Activated CD4-positive, alpha-beta T cell treated with anti-CD3 and anti-CD28 coated beads, Interleukin-2, Interleukin-6, amounts not matched to agents 100 ng/mL and 50 ng/mL, durations not matched to agents 16 hours and 8 hours (primary cell): Measurements from ENCODE around the gene IL4I1.
A peak's percentile ranks its signal among the peaks of the same experiment; 100 is the strongest.

Source experiments
- DNase-seq: peaks from one replicate; pipeline ENCODE4 v3.0.0-alpha.2; 2020

The IL4I1 gene

DNA sequence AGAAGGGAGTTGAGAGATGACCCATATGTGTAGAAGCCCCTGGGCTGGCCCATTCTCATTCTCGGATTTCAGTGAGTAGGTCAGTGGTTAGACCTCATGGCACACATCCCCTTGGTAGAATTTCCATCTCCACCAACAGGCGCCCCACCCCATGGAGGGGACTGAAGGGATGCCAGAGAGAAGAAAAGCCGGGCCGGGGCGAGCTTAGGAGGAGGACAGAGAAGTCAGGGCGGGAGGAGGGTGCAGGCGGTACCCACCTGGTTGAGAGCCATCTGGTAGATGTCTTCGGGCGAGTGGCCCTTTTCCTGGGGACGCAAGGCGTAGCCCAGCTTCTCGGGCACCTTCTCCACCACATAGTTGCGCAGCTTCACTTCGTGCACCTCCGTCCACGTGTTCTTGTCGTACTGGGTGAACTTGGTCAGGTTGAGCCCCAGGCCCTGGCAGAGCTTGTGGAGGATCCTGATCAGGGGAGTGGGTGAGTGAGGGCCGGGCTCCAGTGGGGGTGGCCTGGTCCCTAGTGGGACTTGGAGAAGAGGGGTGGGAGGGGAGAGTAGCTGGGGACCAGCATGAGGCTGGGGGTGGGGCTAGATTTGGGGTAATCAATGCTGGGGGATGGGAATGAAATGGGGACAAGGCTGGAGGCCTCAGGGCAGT, 2.5 kb downstream of the IL4I1 start:
- no peak for DNase-seq

DNA sequence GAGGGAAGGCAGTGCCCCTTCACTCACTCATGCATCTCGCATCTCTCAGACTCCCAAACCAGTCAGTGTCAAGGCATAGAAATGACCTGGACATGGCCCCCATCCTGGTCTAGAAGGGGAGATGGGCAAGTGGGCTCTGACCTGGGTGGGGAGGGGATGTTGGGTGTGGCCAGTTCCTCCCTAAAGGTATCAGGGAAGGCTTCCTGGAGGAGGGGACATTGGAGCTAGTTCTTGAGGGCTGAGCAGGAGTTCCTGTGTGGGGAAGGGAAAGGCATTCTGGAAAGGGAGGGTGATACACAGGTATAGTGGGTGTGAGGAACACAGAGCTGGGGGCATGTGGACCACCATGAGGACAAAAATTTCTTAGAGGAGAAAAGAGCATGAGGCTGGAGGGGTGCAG, 4.0 kb downstream of the IL4I1 start:
- DNase-seq = no peak

DNA sequence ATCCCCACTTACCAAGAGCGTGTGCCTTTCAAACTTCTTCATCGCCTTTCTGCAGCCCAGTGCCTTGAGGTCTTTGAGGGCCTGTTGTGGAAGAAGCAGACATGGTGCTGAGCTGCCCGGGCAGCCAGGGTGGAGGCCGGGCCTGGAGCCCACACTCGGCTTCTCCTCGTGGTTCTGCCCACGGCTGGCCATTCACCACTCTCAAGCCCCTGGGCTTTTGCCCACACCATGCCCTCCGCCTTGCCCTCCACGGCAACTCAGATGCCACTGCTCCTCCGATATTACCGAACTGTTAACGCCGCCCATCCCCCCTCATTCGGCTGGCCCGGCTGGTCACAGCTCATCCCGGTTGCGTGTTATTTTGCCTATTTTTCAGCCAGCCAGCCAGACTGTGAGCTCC, 5.3 kb downstream of the IL4I1 start:
- no peak for DNase-seq

DNA sequence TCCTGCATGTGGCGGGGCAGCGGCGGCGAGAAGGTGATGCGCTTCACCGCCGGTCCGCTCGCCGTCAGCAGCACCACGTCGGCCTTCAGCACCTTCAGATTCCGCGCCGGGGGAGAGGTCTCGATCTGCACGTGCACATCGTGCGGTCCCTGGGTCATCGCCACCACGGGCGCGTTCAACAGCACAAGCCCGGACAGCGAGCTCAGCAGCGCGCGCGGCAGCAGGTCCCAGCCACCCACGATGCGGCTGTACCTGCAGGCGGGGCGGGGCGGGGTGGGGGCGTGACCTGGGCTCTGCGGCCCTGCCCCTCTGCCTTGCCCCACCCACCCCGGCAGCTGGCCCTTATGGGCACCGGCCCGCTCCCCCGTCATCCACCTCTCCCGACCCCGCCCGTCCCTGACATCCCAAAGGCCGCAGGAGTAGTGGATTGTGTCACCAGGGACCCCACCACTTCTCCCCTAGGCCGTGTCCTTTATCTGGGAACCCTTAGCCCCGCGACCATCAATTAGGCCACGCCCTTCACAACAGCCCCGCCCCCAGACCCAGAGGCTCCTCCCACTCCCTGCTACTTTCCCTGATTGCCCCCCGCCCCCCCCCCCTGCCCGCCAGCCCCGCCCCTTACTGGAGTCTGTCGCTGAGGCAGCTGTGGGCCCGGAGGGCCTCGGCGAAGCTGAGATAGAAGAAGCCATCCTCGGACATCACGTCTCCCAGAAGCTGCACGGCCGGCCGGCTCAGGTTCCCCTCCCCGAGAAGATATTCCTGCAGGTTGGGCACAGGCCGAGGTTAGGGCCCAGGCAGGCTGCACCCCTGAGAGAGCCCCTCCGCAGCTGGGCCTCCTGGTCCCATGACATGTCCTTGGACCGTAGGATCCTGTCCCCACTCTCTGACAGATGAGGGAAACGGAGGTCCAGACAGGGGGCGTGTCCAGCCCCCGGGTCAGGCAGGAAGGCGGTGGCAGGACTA, 6.1 kb downstream of the IL4I1 start:
- peak; percentile 59 for DNase-seq

DNA sequence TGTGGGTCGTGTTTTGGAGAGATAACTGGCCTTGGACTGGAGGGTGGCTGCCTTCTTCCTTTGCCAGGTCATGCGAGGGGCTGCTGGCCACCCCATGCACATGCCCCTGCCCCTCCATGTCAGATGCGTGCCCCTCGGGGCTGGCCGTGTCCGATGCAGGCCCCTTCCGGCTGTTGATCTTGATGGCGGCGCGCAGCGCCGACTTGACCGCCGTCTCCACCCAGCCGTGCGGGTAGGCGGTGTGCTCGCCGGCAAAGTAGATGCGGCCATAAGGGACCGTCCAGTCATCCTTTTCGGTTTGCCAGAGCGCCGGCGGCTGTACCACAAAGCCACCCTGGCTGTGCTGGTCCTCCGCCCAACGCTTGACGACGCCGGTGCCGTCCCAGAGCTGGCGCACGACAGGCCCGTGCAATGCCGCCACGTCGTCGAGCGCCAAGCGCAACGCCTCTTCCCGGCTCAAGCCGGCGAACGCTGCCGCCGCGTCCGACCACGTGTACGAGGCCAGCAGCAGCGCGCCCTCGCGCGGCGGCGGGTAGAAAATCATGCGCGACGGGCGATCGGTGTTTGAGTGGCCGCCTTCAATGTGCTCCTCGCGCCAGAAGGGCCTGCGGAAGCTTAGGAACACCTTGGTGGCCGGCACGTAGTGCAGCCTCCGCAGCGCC, 6.9 kb downstream of the IL4I1 start:
- DNase-seq = peak; percentile 88

DNA sequence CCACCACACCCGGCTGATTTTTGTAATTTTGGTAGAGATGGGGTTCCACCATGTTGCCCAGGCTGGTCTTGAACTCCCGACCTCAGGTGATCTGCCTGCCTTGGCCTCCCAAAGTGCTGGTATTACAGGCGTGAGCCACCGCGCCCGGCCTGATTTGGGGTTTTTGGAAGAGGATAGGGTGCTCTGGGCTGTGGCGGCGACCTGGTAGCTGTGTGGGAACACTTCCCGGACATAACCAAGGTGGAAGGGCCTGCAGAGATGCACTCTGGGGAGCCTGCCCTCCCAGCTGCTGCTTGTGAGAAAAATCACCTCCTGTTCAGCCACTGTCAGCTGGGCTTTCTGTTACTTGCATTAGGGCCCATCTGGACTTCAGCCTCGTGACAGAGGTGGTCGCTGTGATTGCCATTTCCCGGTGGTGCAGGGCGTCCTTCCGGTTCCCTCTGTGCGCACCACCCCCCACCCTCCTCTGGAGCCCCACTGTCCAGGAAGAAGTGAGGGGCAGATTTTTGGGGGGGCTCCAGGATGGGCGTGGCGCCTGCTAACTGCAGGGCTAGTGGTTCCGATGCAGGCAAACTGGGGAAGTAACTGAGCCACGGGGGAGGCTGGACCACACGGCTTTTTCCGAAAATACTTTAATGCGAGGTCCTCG, 7.5 kb downstream of the IL4I1 start:
- no peak for DNase-seq

DNA sequence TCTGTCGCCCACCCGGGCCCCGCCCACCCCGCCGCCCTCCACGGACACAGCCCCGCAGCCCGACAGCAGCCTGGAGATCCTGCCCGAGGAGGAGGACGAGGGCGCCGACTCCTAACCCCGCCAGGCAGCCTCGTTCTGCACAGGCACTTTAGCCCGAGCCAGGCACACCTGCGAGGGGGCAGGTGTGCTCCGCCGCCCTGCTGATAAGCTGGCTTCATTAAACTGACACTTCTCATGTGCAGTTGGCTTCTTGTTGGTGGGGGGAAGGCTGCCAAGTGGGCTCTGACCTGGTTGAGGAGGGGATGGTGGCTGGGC, 8.2 kb downstream of the IL4I1 start:
- DNase-seq = no peak

DNA sequence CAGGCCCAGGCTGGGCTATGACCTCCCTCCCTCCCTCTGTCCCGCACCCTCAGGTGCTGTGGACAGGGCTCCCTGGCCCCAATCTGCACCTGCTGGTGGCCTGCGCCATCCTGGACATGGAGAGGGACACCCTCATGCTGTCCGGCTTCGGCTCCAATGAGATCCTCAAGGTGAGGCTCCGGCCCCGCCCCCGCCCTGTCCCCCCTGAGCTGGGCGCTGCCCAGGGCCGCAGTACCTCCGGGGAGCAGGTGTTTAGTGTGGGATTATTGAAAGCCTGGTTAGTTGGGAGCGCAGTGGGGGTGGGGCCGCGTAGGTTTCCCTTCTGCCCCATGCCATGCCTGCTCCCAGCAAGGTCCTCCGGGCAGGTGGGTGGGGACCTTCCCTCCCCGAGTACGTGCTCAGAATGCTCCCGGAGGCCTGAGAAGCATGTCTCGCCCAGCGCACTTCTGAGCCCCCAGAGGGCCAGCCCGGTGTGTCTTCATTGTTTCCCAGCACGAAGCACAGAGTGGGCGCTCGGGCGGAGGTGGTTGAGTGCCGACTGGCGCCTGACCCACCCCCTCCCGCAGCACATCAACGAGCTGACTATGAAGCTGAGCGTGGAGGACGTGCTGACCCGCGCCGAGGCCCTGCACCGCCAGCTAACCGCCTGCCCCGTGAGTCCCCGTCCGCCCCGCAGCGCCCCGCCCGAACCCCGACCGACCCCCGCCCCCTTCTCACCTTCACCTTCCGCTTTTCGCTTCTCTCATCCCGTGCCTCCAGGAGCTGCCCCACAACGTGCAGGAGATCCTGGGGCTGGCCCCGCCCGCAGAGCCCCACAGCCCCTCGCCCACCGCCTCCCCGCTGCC, 8.8 kb downstream of the IL4I1 start:
- DNase-seq = no peak

DNA sequence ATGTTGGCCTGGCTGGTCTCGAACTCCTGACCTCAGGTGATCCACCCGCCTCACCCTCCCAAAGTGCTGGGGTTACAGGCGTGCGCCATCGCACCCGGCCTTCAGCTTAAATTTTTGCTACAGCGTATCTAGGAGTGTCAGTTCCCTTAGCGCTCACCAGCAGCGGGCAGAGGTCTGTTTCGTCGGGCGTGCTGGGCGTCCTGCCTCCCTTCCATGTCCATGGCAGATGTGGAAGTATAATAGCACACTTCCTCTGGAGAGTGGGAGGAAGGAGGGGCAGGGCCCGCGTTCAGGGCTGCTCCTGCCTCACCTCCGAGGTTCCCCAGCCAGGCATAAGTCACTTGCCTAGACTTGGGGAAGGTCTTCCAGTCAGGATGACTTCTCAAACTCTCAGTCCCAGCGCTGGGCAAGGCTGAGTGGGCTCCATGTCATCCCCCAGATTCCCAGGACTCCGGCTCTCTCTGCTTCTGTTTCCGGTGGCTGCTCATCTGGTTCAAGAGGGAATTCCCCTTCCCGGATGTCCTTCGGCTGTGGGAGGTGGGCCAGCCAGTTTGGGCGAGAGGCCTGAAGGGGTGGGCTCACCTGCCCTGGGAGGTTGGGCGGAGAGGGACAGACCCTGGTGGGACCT, 9.5 kb downstream of the IL4I1 start:
- DNase-seq = no peak

DNA sequence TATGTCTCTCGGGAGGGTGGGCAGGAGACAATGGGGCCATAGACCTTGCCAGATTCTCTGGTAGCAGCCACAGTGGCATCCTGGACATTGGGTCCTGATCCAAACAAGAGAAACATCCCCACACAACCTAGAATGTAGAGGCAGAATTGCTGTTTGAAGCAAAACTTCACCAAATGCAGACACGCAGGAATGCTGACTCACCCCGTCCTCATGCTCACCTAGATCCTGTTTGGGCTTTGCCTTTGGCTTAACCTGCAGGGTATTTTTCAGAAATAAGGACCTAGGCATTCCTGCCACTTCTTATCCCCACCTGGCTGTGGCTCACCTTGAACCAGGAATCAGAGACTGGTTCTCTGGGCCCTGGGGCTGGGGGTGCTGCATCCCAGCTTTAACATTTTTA, 11.9 kb downstream of the IL4I1 start:
- no peak for DNase-seq

DNA sequence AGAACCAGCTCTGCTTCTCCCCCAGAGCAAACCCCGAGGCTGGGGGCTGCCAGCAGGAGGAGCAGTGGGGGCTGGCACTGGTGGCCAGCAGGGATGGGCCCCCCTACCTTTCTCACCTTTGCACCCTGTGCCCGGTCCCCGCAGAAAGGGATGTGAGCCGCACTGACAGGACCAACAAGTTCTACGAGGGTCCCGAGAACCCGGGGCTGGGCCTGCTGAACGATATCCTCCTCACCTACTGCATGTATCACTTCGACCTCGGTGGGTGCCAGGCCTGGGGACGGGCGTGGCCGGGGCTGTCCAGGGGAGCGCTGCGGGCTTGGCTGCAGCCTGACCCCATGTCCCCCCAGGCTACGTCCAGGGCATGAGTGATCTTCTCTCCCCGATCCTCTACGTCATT, 12.6 kb downstream of the IL4I1 start:
- DNase-seq = no peak

DNA sequence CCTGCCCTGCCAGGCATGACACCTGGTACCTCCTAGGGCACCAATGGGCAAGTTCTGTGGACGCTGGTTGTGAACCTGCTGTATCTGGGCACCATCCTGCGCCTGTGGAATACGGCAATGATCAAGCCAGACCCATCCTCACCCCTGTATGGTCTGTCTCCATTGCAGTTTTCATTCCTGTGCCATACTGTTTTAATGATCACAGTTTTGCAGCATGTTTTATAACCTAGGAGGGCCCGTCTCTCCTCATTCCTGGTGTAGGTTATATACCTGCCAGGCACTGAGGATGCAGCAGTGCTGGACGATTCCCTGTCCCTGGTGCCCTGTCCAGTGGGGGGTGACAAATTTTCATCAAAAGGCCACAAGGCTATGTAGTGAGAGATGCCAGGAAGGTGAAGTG, 13.6 kb downstream of the IL4I1 start:
- no peak for DNase-seq

DNA sequence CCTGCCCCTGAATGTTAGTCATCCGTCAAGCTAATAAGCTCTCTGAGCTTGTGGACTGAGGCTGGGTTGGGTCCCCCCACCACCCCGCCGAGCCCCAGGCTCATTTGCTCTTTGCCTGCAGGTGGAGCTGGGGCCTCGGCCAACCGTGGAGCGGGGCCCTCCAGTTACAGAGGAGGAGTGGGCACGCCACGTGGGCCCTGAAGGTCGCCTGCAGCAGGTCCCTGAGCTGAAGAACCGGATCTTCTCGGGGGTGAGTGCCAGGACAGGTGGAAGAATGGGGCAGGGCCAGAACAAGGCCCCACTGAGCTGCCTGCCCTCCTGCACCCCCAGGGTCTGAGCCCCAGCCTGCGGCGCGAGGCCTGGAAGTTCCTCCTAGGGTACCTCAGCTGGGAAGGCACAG, 14.0 kb downstream of the IL4I1 start:
- DNase-seq = no peak

DNA sequence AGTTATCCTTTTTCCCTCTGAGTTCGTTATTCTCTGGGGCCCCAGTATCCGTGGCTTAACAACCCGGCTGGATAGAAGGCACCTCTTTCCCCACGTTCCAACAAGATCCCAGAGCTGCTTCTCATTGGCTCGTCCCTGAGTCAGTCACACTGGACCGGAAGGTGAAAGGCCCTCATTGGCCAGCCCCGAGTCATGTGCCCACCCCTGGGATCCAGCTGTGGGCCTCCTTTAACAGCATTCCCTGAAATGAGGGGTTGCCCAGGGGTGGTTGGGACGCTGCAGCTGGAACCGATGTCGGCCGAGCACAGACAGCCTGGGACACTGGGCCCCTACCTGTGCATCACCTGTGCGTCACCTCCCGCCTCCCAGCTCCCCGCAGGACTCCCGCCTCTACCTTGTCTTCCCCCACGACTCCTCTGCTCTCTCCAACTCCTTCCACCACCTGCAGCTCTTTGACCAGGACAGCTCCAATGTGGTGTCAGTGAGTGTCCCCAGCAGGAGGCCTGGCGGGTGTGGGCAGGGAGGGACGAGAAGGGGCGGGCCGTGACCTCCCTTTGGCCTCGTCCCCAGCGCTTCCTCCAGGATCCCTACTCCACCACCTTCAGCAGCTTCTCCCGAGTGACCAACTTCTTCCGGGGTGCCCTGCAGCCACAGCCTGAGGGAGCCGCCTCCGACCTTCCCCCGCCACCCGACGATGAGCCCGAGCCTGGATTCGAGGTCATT, 14.9 kb downstream of the IL4I1 start:
- no peak for DNase-seq

DNA sequence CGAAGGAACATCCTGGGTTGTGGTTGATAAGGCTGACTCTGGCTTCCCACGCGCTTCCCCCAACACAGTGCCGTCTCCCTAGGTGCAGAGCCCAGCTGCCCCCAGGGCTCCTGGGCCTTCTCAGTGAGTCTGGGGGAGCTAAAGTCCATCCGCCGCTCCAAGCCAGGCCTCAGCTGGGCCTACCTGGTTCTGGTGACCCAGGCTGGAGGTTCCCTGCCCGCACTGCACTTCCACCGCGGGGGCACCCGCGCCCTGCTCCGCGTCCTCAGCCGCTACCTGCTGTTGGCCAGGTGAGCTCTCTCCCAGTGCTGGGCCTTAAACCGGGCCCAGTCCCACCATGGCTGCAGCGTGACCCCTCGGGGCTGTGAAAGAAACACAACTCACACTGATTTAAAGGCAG, 15.5 kb downstream of the IL4I1 start:
- DNase-seq = no peak

DNA sequence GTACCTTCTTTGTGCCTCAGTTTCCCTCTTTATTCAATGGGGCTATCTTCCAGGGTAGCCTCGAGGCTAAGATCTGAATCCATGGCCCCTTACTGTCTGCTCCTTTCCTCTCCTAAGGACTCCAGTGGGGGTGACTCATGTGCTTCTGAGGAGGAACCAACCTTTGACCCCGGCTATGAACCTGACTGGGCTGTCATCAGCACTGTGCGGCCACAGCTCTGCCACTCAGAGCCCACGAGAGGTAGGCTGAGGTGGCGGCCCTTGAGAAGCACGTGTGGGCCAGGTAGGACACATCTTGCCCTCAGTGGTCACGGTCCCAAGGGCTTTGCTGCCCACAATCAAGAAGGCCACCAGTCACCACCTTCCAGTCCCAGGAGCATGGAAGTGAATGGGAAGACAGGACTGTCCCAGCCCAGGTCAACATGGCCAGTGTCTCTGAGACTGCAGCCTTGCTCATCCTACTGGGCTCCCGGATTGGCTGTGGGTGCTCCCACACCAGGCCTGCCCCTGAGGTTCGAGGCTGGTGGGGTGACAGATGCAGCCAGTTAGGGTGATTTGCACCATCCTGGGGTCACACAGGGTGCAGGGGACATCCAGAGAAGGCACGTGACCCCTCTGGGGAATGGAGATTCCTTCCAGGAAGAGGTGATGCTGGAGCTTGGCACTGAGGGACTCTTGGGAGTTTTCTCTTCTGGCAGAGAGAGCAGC, 16.4 kb downstream of the IL4I1 start:
- no peak for DNase-seq

DNA sequence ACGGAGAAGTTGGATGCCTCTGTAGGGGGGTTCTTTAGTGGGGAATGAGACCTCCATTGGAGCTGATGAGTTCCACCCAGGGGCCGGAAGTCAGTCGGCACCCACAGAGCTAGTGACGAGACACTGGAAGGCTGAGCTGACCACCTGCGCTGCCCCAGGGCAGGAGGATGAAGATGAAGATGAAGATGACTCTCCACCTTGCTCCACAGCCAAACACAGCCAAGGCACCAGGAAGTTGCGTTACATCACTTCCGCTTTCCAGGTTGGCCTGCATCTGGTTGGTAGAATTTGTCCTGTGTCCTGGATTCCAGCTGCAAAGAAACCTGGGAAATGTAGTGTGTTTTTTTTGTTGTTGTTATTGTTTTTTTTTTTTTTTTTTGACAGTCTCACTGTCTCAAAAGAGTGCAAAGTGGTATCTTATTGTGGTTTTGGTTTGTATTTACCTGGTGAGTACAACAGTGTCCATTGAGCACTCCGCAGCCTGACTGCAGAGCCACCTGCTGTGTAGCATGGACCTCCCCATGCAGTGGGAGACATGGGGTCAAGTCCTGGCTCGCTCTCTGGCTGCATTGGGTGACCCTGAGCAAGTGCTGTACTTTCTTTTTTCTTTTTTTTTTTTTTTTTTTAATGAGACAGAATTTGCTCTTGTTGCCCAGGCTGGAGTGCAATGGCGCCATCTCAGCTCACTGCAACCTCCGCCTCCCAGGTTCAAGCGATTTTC, 17.3 kb downstream of the IL4I1 start:
- peak; percentile 49 for DNase-seq

DNA sequence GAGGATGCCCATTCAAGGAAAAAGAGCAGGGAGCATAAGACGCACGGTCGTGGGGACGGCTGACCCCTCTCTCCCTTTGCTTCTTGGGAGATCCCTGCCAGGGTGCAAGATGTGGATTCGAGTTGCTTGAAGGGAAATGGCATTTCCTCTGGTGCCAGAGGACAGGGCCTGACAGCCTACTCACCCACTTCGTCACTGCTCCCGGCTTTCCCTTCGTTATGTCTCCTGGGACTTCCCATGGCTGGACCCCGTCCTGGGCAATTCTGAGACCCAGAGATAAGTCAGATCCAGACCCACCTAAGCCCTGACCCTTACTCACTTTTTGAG, 18.0 kb downstream of the IL4I1 start:
- DNase-seq = no peak

DNA sequence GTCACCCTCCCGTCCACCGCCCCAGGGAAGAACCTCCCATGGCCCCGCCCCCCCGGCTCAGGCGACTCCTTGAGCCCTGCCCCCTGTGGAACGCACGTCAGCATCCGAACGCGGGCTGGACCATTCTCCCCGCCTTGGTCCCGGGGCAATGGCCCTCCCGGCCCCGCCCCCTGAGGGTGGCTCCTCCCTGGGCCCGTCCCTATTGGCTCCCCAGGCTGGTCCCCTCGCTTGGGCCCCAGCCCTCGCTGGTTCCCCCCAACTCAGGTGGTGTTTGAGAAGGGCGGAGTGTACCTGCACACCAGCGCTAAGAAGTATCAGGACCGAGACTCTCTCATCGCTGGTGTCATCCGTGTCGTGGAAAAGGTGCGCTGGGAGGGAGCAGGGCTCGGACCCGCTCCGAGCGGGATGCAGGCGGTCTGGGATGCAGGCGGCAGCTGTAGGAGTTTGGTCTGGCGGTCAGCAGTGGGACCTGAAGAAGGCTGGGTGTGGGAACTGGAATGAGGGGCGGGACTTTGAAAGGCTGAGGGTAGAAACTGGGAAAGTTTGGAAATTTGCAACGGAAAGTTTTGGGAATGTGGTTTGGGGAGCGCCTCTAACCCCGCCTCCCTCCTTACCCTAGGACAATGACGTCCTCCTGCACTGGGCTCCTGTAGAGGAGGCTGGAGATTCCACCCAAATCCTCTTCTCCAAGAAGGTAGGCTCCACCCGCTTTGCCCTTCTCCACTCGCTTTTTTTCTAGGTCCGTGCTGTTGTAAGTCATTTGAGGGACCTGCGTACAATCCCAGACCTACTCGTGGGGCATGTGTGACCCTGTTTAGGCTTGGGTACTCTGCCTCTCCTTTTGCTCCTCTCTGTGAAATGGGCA, 18.6 kb downstream of the IL4I1 start:
- peak; percentile 99 for DNase-seq
